ENCODE data around the gene RAD51B.
A peak's percentile ranks its signal among the peaks of the same experiment; 100 is the strongest.

Gene RAD51B

GRCh38 chr14:68669603-68670358, 850.2 kb downstream of the RAD51B start:
- DNase-seq (ENCODE audit: low read depth), result no peak

DNA sequence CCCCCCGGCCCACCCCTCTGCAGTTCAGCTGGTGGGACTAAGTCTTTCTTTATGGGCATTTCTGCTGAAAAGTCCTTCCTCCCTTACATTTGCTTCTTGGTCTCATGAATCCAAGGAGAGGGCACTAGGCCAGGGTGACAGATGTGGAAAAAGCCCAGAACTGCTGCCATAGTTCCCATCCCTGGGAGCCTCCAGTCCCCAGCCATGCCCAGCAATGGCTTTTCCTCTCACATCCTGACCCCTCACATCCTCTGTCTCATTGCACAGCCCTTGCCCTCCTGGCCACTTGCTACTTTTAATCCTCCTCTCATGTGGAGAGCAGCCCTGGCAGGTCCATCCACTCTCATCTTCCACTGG, 850.8 kb downstream of the RAD51B start:
- no peak for DNase-seq (ENCODE audit: low read depth)

GRCh38 chr14:68671909-68672308, 852.3 kb downstream of the RAD51B start:
- DNase-seq (ENCODE audit: low read depth), result no peak

DNA sequence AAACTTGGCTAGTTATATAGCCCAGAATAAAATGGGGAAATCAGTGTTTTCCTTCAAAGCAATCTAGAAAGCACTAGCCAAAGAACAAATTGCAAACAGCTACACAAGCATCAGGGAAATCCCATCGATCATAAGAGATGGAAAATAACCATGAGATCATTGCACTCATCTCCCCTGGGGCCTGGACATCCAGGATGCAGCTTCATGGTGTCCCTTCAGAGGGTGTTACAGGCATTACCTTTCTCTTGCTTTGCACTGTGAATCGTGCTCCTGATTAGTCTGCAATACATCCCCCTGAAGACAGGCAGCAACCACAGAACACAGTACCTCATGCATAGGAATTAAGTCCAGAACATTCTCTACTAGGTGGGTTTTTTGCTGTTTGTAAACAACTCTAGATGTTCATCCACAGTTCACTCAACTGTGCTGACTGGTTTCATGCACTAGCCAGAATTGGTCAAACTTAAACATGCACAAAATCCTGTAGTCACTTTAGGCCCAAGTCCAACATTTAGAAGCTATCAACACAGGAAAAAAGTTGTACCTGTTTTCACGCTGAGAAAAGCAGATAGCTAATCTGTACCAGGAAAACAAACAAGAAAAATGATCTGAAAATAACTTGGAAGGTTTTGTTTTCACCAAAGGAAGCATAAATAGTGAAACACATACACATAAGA, 853.2 kb downstream of the RAD51B start:
- no peak for DNase-seq (ENCODE audit: low read depth)

GRCh38 chr14:68673464-68673863, 853.9 kb downstream of the RAD51B start:
- no peak for DNase-seq (ENCODE audit: low read depth)

GRCh38 chr14:68674538-68675232, 855.1 kb downstream of the RAD51B start:
- no peak for DNase-seq (ENCODE audit: low read depth)

DNA sequence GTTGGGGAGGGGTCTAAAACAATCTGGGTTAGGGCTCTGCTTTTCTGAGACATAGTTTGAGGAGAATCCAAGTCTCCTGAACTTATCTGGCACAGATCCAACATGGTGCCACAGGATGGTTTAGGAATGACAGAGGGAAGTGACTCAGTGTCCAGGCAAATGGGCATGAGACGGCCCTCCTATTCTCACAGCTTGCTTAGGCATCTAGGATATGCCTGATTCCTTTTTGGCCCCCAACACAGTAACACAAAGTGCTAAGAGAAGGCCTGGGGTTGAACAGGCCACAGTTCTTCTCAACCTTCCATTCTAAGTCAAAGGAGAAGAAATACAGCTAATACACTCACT, 855.6 kb downstream of the RAD51B start:
- DNase-seq (ENCODE audit: low read depth), result peak; percentile 88

- no peak for DNase-seq (ENCODE audit: low read depth)
These were observed 856.9 kb downstream of the RAD51B start for GRCh38 chr14:68676511-68676943.

GRCh38 chr14:68677476-68677875, 857.9 kb downstream of the RAD51B start:
- no peak for DNase-seq (ENCODE audit: low read depth)

GRCh38 chr14:68677901-68678300, 858.3 kb downstream of the RAD51B start:
- DNase-seq (ENCODE audit: low read depth), result no peak

- no peak for DNase-seq (ENCODE audit: low read depth)
These were observed 858.9 kb downstream of the RAD51B start for GRCh38 chr14:68678471-68678870.

- DNase-seq (ENCODE audit: low read depth), result no peak
These were observed 859.7 kb downstream of the RAD51B start for GRCh38 chr14:68679301-68679700.

DNA sequence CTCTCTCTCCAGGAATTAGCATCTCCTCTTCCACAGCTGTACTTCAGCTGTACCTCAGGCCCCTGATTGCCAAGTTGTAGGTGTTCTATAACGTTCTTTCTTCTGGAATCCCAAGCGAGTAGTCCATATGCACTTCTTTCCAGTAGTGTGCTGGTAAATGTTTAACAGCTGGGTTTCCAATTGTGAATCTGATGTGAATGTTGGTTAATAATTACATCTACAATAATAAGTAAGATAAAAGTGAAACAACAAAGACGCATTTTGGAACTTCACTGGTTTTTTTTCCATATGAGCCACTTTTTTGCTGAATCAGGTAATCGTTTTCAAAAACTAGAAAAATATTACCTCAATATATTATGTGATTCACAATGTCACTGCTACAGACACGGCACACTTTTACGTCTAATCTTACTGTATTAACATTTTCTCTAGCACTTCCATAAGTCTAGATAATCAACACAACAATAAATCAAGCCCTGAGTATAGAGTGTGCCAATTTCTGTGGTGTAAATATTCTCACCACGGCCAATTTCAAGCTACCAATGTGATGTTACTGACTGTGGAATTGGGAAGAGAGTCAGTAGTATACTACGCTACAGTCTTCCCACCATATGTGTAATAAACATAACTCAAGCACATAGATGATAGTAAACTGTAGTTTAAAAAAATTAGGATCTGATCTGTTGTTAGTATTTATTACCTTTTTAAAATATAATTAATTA, 860.3 kb downstream of the RAD51B start:
- DNase-seq (ENCODE audit: low read depth), result no peak

GRCh38 chr14:68680541-68681051, 861.0 kb downstream of the RAD51B start:
- DNase-seq (ENCODE audit: low read depth), result no peak

DNA sequence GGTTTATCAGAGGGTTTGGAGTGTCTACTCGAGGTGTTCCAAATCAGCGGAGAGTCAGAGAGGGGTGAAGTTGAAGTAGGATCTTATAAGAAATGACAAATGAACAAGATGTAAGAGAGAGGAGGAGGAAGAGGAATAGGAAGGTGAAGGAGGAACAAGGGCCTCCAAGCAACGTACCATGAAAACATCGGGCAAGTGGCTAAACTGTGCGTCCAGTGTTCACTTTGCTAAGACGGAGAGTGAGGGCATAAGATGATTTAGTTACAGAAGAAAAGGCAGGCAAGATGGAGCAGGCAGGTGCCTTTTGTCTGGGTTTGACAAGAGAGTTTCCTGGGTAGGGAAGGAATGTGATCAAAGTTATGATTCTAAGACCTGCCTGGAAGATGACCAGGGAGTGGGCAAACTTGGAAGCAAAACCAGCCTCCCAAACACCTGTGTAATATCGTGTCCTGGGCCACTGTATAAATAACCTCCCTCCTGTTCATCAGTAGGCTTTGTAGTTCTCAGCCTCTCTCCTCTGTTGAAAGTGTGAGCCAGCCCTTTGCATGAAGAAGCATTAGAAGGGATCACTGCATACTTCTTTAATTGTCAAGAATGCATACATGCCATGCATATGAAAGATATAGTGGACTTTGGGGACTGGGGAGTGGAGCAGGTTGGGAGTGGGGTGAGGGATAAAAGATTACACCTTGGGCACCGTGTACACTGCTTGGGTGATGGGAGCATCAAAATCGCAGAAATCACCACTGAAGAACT, 861.9 kb downstream of the RAD51B start:
- no peak for DNase-seq (ENCODE audit: low read depth)

DNA sequence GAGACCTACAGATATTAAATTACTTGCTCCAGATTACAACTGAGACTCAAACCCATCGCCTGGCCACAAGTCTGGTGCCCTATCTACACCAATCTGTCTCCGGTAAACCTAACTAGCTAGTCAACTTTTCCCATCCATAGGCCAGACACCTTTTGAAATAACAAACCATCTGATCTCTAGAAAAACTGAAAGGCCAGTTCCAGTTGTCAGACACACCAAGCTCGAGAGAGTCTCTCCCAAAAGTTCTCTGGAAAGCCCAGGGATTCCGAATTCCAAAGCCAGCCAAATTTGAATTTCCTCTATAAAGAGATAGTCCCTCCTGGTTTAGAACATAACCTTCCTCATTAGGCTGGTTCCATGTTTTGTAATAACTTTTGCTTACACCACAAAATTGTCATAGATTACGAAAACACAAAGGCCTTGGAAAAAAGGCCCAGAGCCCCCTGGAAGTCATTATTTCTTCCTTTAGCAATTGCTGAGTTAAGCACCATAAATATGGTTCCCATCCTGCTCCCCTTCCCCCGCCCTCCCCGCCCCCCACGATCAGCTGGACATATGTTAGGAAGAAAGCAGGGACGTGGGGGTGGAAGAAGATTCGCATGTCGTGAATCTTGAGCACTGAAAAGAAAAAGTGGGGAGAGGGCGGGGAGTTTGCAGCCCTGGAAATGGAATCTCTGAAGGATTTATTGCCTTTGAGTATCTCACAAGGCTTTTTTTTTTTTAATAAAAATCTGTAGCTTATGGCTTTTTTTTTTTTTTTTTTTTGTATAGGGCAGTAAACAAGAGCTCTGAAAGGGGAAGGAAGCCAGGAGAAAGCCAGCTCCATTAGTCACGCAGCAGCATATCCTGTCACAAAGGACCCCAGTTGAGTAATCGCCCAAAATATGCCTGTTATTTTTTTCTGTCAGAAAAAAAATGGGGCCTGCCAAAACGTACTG, 862.9 kb downstream of the RAD51B start:
- peak; percentile 97 for DNase-seq (ENCODE audit: low read depth)

GRCh38 chr14:68683326-68683725, 863.7 kb downstream of the RAD51B start:
- peak; percentile 87 for DNase-seq (ENCODE audit: low read depth)

GRCh38 chr14:68684466-68685418, 865.2 kb downstream of the RAD51B start:
- DNase-seq (ENCODE audit: low read depth), result no peak
